Lower lobe of right lung (tissue), 2 donors: ENCODE results near the gene P2RX2. TPM values are rescaled to one million over a fixed set of nuclear protein-coding genes. Genes with fewer than 3 reads are reported as not detected.

Source experiments
- ATAC-seq, 2 donors: fragments of 200-7000 bp; cut with Tn5 transposase; one replicate each; pipeline ENCODE4 v1.9.1; 2020 to 2022; ENCODE audit warnings: mild to moderate bottlenecking in 2 of 2, moderate library complexity in 2 of 2
- DNase-seq: peaks from one replicate; pipeline ENCODE4 v3.0.0-alpha.2; 2020
- H3K27ac ChIP-seq: fragments of 200-600 bp; one replicate; pipeline ENCODE4 v1.8.0; 2022
- H3K27me3 ChIP-seq: fragments of 200-600 bp; one replicate; pipeline ENCODE4 v1.8.0; 2022; ENCODE audit warnings: low read depth
- H3K36me3 ChIP-seq: fragments of 200-600 bp; one replicate; pipeline ENCODE4 v1.8.0; 2022; ENCODE audit warnings: mild to moderate bottlenecking
- H3K4me1 ChIP-seq: fragments of 200-600 bp; one replicate; pipeline ENCODE4 v1.8.0; 2022
- H3K4me3 ChIP-seq: fragments of 200-600 bp; one replicate; pipeline ENCODE4 v1.8.0; 2022; ENCODE audit warnings: mild to moderate bottlenecking
- H3K9me3 ChIP-seq: fragments of 200-600 bp; one replicate; pipeline ENCODE4 v1.8.0; 2022
- CTCF ChIP-seq: fragments of 200-600 bp; IDR thresholded peaks from one replicate; pipeline ENCODE4 v1.8.0; 2022; ENCODE audit warnings: antibody characterized with exemption, mild to moderate bottlenecking
- intact Hi-C: fragments of 100-400 bp; cut with DNase I; formaldehyde crosslinking; loops from one replicate; pipeline ENCODE4 v1.11.0; 2022
- total RNA-seq: library from RNA; stranded (reverse); fragmentation: NEBNext Ultra II Directional; extraction: Animal tissue kit (Norgen Biotek cat#: 25700); gene quantifications from one replicate; pipeline ENCODE4 v1.2.1, GENCODE V29; 2021
- donor health status: DM: no; HTN: yes; CAD: no; lungs with severe emphysema.

P2RX2 gene
- total RNA-seq, 1 donor from 2014 or later: 0.56 TPM

- Histone ChIP-seq H3K27me3 (no peaks in the 10 kb centered on the region), H3K36me3 (peaks cover 59% of the 10 kb centered on the region), H3K4me3 (no peak overlapping the region), H3K9me3 (no peaks in the 10 kb centered on the region), H3K27ac (no peak overlapping the region), H3K4me1 (peaks cover 5% of the 10 kb centered on the region)
- no peak for TF ChIP-seq CTCF
- intact Hi-C loops: no loop called here
- ATAC-seq (no peak), DNase-seq (no peak)
Observed at GRCh38 chr12:132571598-132571997, 47.0 kb upstream of the P2RX2 start.

- intact Hi-C loops: no loop called here
- no peaks in the 10 kb centered on the region for H3K27me3 ChIP-seq
- no peak overlapping the region for H3K4me3 ChIP-seq
- H3K9me3 ChIP-seq: no peaks in the 10 kb centered on the region
- no peak for TF ChIP-seq CTCF
- no peak overlapping the region for H3K27ac ChIP-seq
- ATAC-seq: peak; percentile 78 to 81
- H3K36me3 ChIP-seq: peaks cover 61% of the 10 kb centered on the region
- DNase-seq: peak; percentile 79
- H3K4me1 ChIP-seq: peaks cover 5% of the 10 kb centered on the region
Observed at GRCh38 chr12:132572106-132572505, 46.5 kb upstream of the P2RX2 start.

- Histone ChIP-seq H3K27me3 (no peaks in the 10 kb centered on the region), H3K4me3 (no peak overlapping the region), H3K27ac (no peak overlapping the region), H3K36me3 (peaks cover 67% of the 10 kb centered on the region), H3K9me3 (no peaks in the 10 kb centered on the region), H3K4me1 (peaks cover 5% of the 10 kb centered on the region)
- TF ChIP-seq CTCF: no peak
- intact Hi-C loops: no loop called here
- ATAC-seq: no peak
- no peak for DNase-seq
Observed at GRCh38 chr12:132572801-132573760, 45.5 kb upstream of the P2RX2 start.

- peaks cover 74% of the 10 kb centered on the region for H3K36me3 ChIP-seq
- TF ChIP-seq CTCF: no peak
Observed at GRCh38 chr12:132574271-132574996, 44.1 kb upstream of the P2RX2 start.

GRCh38 chr12:132575661-132576060, 42.9 kb upstream of the P2RX2 start:
- Histone ChIP-seq H3K9me3 (no peaks in the 10 kb centered on the region), H3K4me3 (no peak overlapping the region), H3K27ac (no peak overlapping the region), H3K4me1 (peaks cover 5% of the 10 kb centered on the region), H3K36me3 (peaks cover 70% of the 10 kb centered on the region), H3K27me3 (no peaks in the 10 kb centered on the region)
- DNase-seq: no peak
- intact Hi-C loops: no loop called here
- no peak for ATAC-seq
- TF ChIP-seq CTCF: no peak

More at GRCh38 chr12:132574271-132574996, 44.1 kb upstream of the P2RX2 start:
- intact Hi-C loops: no loop called here
- Histone ChIP-seq H3K27me3 (no peaks in the 10 kb centered on the region), H3K4me3 (no peak overlapping the region), H3K9me3 (no peaks in the 10 kb centered on the region), H3K27ac (no peak overlapping the region), H3K4me1 (peaks cover 5% of the 10 kb centered on the region)
- no peak for ATAC-seq
- DNase-seq: no peak
